ENCODE results near the gene EPS8L2. TPM values are rescaled to one million over a fixed set of nuclear protein-coding genes. Genes with fewer than 3 reads are reported as not detected.
"Not testable (repeated sequence)": the region's sequence is repeated elsewhere in the genome, so short reads cannot be mapped to it uniquely, and the experiment has no call there.

EPS8L2 gene
- total RNA-seq, 1 donor from 2014 or later, result 2.6 TPM

DNA sequence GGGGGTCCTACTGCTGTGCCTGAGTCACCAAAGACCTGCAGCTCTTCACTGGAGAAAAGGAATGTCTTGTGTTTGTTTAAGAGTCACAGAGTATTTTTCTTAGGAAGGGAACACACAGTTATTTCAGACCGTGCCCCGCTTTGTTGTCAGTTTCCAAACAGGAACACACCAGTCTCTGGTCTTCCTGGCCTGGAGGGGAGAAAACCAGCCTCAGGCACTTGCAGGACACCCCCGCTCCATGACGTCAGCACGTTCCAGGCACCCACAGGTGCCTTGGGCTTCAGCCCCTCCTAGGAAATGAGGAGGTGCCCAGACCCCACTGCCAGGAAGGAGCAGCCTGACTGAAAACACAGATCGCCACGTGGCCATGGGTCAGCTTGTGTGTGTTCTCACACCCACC is 16.4 kb upstream of the EPS8L2 start:
- H3K27ac Mint-ChIP-seq (ENCODE audit: unreplicated experiment), result peak overlapping the region; percentile 19
- H3K9me3 Mint-ChIP-seq, result no peaks in the 10 kb centered on the region
- DNase-seq (ENCODE audit: low read depth, low spot score), result no peak
- no peaks in the 10 kb centered on the region for H3K27me3 Mint-ChIP-seq (ENCODE audit: low read depth)
- no peak overlapping the region for H3K4me3 Mint-ChIP-seq
- peaks cover 9% of the 10 kb centered on the region for H3K36me3 Mint-ChIP-seq (ENCODE audit: low read depth)
- TF ChIP-seq, protein P1, sequence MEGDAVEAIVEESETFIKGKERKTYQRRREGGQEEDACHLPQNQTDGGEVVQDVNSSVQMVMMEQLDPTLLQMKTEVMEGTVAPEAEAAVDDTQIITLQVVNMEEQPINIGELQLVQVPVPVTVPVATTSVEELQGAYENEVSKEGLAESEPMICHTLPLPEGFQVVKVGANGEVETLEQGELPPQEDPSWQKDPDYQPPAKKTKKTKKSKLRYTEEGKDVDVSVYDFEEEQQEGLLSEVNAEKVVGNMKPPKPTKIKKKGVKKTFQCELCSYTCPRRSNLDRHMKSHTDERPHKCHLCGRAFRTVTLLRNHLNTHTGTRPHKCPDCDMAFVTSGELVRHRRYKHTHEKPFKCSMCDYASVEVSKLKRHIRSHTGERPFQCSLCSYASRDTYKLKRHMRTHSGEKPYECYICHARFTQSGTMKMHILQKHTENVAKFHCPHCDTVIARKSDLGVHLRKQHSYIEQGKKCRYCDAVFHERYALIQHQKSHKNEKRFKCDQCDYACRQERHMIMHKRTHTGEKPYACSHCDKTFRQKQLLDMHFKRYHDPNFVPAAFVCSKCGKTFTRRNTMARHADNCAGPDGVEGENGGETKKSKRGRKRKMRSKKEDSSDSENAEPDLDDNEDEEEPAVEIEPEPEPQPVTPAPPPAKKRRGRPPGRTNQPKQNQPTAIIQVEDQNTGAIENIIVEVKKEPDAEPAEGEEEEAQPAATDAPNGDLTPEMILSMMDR (conservative IDR thresholded peaks at IDR 0.05), result no peak
- peaks cover 26% of the 10 kb centered on the region for H3K4me1 Mint-ChIP-seq

DNA sequence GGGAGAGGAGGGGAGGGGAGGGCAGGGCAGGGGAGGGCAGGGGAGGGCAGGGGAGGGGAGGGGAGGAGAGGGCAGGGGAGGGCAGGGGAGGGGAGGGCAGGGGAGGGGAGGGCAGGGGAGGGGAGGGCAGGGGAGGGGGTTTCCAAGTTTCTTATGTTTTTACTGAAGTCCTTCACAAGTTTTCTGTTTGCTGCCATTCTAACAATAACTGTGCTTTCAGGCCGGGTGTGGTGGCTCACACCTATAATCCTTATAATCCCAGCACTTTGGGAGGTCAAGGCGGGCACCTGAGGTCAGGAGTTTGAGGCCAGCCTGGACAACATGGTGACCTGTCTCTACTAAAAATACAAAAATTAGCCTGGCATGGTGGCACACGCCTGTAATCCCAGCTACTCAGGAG is 15.8 kb upstream of the EPS8L2 start:
- not testable (repeated sequence) for H3K27ac Mint-ChIP-seq (ENCODE audit: unreplicated experiment); H3K9me3 Mint-ChIP-seq; DNase-seq (ENCODE audit: low read depth, low spot score); H3K27me3 Mint-ChIP-seq (ENCODE audit: low read depth); H3K36me3 Mint-ChIP-seq (ENCODE audit: low read depth); H3K4me3 Mint-ChIP-seq
- peaks cover 26% of the 10 kb centered on the region for H3K4me1 Mint-ChIP-seq

DNA sequence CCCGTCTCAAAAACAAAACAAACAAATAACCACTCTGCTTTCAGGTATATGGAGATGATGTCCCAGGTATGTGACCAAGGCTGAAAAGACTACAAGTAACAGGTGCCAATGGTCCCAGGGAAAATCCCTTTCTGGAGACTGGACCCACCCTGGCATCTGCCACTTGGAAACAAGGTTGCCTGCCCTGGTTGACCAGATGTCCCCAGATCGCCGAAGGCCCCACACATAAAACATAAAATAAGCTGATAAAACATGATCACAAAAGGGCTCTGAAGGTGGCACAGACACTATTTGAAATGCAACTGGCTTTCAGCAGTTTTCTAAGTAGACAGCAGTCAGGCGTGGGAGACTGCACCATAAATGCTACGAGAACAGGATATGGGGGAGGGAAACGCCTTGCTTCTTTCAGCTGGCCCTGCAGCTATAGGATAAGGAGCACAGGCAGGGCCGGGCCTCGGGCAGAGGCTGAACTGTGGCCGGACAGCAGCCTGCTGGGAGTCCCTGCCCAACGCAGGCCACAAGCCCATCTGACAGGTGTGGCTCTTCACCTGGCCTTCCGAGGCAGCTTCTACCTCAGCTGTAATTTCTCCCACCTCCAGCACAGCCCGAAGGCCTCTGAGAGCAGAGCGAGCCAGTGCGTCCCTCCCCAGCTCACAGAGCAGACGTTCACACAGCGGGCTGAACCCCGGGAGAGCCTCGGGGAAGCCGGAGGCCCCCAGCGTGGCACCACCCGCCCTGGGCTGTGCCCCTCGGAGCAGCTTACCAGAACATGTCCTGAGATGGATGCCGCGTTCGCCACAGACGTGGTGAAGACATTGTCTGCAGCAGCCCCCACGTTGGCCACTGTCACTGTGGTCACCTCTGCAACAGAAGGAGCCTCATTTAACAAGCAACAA is 15.0 kb upstream of the EPS8L2 start:
- Mint-ChIP-seq H3K27me3 (ENCODE audit: low read depth) (no peaks in the 10 kb centered on the region), H3K4me1 (peaks cover 26% of the 10 kb centered on the region), H3K4me3 (peak overlapping the region; percentile 38), H3K36me3 (ENCODE audit: low read depth) (peaks cover 7% of the 10 kb centered on the region), H3K27ac (ENCODE audit: unreplicated experiment) (no peak overlapping the region), H3K9me3 (no peaks in the 10 kb centered on the region)
- TF ChIP-seq, protein P1 (conservative IDR thresholded peaks at IDR 0.05), result no peak
- no peak for DNase-seq (ENCODE audit: low read depth, low spot score)

DNA sequence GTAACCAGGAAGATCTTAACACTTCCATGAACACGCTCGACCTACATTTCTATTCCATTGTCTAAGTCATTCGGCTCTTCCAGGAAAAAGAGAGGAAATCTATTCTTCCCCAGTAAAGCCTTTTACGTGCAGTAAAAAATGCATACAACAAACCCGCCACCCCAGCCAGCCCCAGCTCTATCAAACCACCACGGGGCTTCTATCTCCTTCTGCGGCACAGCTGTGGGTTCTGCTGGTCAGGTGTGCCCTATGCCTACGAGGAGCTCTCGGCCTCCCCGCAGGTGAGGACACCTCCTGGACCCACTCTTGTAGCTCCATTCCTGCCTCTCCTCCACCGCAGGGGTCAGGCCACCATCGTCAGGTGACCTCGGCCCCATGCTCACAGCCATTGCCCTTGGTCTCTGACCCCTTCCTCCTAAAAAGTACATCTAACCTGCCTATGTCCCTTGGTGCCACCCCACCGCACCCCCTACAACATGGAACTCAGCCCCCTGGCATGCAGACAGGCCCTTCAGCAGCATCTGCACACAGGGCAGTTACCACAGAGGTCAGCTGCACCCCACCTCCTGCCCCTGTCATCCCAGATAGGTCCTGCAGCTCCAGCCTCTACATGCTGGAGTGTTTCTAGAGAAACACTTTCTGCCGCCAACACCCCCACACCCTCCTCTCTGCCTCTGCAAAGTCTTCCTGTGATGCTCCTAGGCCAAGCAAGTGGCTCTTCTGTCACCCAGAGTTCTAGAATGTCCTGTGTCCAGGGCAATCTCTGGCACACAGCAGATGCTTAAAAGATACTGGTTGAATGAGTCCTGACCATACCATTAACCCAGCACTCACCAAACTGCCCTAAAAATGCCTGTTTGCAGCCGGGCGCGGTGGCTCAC is 14.1 kb upstream of the EPS8L2 start:
- H3K27ac Mint-ChIP-seq (ENCODE audit: unreplicated experiment), result no peak overlapping the region
- TF ChIP-seq, protein P1 (conservative IDR thresholded peaks at IDR 0.05), result no peak
- no peaks in the 10 kb centered on the region for H3K9me3 Mint-ChIP-seq
- H3K27me3 Mint-ChIP-seq (ENCODE audit: low read depth), result no peaks in the 10 kb centered on the region
- no peak for DNase-seq (ENCODE audit: low read depth, low spot score)
- peaks cover 5% of the 10 kb centered on the region for H3K36me3 Mint-ChIP-seq (ENCODE audit: low read depth)
- H3K4me3 Mint-ChIP-seq, result peak overlapping the region; percentile 38
- peaks cover 30% of the 10 kb centered on the region for H3K4me1 Mint-ChIP-seq

- Mint-ChIP-seq H3K36me3 (ENCODE audit: low read depth) (no peaks in the 10 kb centered on the region), H3K4me1 (peaks cover 39% of the 10 kb centered on the region), H3K27me3 (ENCODE audit: low read depth) (no peaks in the 10 kb centered on the region), H3K27ac (ENCODE audit: unreplicated experiment) (no peak overlapping the region), H3K9me3 (no peaks in the 10 kb centered on the region), H3K4me3 (peak overlapping the region; percentile 92)
- TF ChIP-seq, protein P1 (conservative IDR thresholded peaks at IDR 0.05), result no peak
- DNase-seq (ENCODE audit: low read depth, low spot score), result no peak
Measured at GRCh38 chr11:692824-693414, 13.1 kb upstream of the EPS8L2 start.
